ENCODE results near the gene OR8G5.
"Not testable (repeated sequence)": the region's sequence is repeated elsewhere in the genome, so short reads cannot be mapped to it uniquely, and the experiment has no call there.

The OR8G5 gene

DNA sequence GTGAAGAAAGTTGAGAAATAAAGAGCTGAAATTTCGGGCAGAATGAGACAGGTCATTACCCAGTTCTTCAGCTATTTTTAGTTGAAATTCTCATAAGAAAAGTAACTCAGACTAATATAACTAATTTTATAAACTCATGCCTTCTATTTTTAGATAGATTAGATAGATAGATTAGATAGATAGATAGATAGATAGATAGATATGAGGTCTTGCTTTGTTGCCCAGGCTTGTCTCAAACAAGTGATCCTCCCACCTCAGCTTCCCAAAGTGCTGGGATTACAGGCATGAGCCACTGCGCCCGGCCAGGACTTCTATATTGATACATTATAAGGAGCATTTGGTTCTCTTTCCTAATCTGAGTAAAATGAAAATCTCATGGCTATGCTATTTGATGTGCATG is 42.1 kb upstream of the OR8G5 start:
- H3K4me3 ChIP-seq, result no peak overlapping the region
- DNase-seq, result no peak
- H3K9me3 ChIP-seq, result no peaks in the 10 kb centered on the region
- intact Hi-C loops (cut with DNase I; ENCODE audit: low total_unique reads), result no loop called here
- TF ChIP-seq CTCF (IDR thresholded peaks at IDR 0.05), result no peak
- no peak overlapping the region for H3K27ac ChIP-seq
- no peaks in the 10 kb centered on the region for H3K36me3 ChIP-seq
- H3K4me1 ChIP-seq, result no peaks in the 10 kb centered on the region
- no peaks in the 10 kb centered on the region for H3K27me3 ChIP-seq

DNA sequence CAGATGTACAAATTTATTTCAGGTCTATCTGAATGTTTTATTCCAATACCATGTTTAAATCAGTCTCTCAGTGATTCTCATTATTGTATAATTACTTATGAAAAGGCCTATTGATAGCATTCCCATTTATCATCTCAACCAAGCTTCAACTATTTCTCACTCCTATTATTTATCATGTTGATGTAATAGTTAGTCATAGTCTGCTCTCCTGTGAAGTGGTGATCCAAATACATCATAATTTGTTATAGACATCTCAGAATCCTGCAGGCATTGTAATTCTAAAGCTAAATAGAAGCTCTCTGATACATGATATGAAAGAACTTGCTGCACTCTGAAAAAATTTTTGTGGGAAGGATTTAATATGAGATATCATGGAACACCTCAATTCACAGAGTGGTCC is 37.0 kb upstream of the OR8G5 start:
- intact Hi-C loops (cut with DNase I; ENCODE audit: low total_unique reads), result no loop called here
- Histone ChIP-seq H3K9me3 (no peaks in the 10 kb centered on the region), H3K4me1 (no peaks in the 10 kb centered on the region), H3K27ac (no peak overlapping the region), H3K4me3 (no peak overlapping the region), H3K36me3 (no peaks in the 10 kb centered on the region), H3K27me3 (no peaks in the 10 kb centered on the region)
- no peak for DNase-seq
- no peak for TF ChIP-seq CTCF (IDR thresholded peaks at IDR 0.05)

- no peaks in the 10 kb centered on the region for H3K4me1 ChIP-seq
- intact Hi-C loops (cut with DNase I; ENCODE audit: low total_unique reads), result no loop called here
- no peak for TF ChIP-seq CTCF (IDR thresholded peaks at IDR 0.05)
- no peaks in the 10 kb centered on the region for H3K9me3 ChIP-seq
- no peaks in the 10 kb centered on the region for H3K36me3 ChIP-seq
- no peak for DNase-seq
- H3K27ac ChIP-seq, result no peak overlapping the region
- no peaks in the 10 kb centered on the region for H3K27me3 ChIP-seq
- no peak overlapping the region for H3K4me3 ChIP-seq
These were observed 33.8 kb upstream of the OR8G5 start for GRCh38 chr11:124222407-124222806.

DNA sequence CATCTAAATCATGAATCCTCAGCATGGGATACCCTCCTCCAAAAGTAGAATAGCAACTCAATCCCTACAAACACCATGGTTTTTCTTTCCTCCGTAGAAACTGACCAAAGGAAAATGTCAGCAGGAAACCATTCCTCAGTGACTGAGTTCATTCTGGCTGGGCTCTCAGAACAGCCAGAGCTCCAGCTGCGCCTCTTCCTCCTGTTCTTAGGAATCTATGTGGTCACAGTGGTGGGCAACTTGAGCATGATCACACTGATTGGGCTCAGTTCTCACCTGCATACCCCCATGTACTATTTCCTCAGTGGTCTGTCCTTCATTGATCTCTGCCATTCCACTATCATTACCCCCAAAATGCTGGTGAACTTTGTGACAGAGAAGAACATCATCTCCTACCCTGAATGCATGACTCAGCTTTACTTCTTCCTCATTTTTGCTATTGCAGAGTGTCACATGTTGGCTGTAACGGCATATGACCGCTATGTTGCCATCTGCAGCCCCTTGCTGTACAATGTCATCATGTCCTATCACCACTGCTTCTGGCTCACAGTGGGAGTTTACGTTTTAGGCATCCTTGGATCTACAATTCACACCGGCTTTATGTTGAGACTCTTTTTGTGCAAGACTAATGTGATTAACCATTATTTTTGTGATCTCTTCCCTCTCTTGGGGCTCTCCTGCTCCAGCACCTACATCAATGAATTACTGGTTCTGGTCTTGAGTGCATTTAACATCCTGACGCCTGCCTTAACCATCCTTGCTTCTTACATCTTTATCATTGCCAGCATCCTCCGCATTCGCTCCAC is 31.4 kb upstream of the OR8G5 start:
- H3K36me3 ChIP-seq; H3K4me1 ChIP-seq; H3K4me3 ChIP-seq; H3K27me3 ChIP-seq; H3K9me3 ChIP-seq; intact Hi-C loops (cut with DNase I; ENCODE audit: low total_unique reads); H3K27ac ChIP-seq: not testable (repeated sequence)
- peak; percentile 39 to 63 for DNase-seq

- no peaks in the 10 kb centered on the region for H3K27me3 ChIP-seq
- no peaks in the 10 kb centered on the region for H3K36me3 ChIP-seq
- intact Hi-C loops (cut with DNase I; ENCODE audit: low total_unique reads), result no loop called here
- TF ChIP-seq CTCF (IDR thresholded peaks at IDR 0.05), result no peak
- no peak overlapping the region for H3K4me3 ChIP-seq
- no peak overlapping the region for H3K27ac ChIP-seq
- no peaks in the 10 kb centered on the region for H3K9me3 ChIP-seq
- H3K4me1 ChIP-seq, result no peaks in the 10 kb centered on the region
- no peak for DNase-seq
These were observed 30.7 kb upstream of the OR8G5 start for GRCh38 chr11:124225471-124225870.

- intact Hi-C loops (cut with DNase I; ENCODE audit: low total_unique reads), result no loop called here
- no peaks in the 10 kb centered on the region for H3K27me3 ChIP-seq
- H3K4me1 ChIP-seq, result no peaks in the 10 kb centered on the region
- no peak overlapping the region for H3K4me3 ChIP-seq
- no peak for DNase-seq
- TF ChIP-seq CTCF (IDR thresholded peaks at IDR 0.05), result no peak
- no peaks in the 10 kb centered on the region for H3K9me3 ChIP-seq
- H3K27ac ChIP-seq, result no peak overlapping the region
- no peaks in the 10 kb centered on the region for H3K36me3 ChIP-seq
These were observed 22.8 kb upstream of the OR8G5 start for GRCh38 chr11:124233376-124233775.

All from tibial artery (tissue), 4 donors.